T-helper 17 cell (primary cell): ENCODE measurements around the gene TAF11L5. TPM values are rescaled to one million over a fixed set of nuclear protein-coding genes. Genes with fewer than 3 reads are reported as not detected.
"Not testable (repeated sequence)": the region's sequence is repeated elsewhere in the genome, so short reads cannot be mapped to it uniquely, and the experiment has no call there.

Experiments used
- ATAC-seq: fragments of 150-1000 bp; cut with Tn5 transposase; 2 replicates; pipeline ENCODE4 v1.10.0; 2021; ENCODE audit warnings: mild to moderate bottlenecking, moderate library complexity
- DNase-seq, 3 donors: peaks; one replicate each; pipeline versions ENCODE4 v3.0.0 to v3.0.0-alpha.2; 2020 to 2021
- H3K9me3 ChIP-seq: one replicate; pipeline ENCODE4 v1.7.0; 2013; ENCODE audit warnings: low read length, mild to moderate bottlenecking; ENCODE audit not compliant: control insufficient read depth, poor library complexity, severe bottlenecking
- H3K27ac Mint-ChIP-seq: one replicate; pipeline ENCODE4 v1.8.0; 2022; ENCODE audit warnings: mild to moderate bottlenecking, moderate library complexity, mixed read lengths
- H3K27me3 Mint-ChIP-seq: one replicate; pipeline ENCODE4 v1.8.0; 2022; ENCODE audit warnings: mixed read lengths
- H3K36me3 Mint-ChIP-seq: one replicate; pipeline ENCODE4 v1.8.0; 2022; ENCODE audit warnings: low read depth, mixed read lengths
- H3K4me1 Mint-ChIP-seq: one replicate; pipeline ENCODE4 v1.8.0; 2022; ENCODE audit warnings: mild to moderate bottlenecking, mixed read lengths
- H3K4me3 Mint-ChIP-seq: one replicate; pipeline ENCODE4 v1.8.0; 2022; ENCODE audit warnings: mild to moderate bottlenecking, moderate library complexity, mixed read lengths
- total RNA-seq, 4 donors: library from RNA in 2 of 4; stranded (reverse) in 2 of 4; gene quantifications; one replicate each; pipeline ENCODE4 v1.2.3 and lab custom pipeline; 2022 to 2026

The TAF11L5 gene
- total RNA-seq (not detected), total RNA-seq (lab: John Stamatoyannopoulos, UW) (0 reads per million in 2 donors)

GRCh38 chr5:17524935-17525334 is at the start of gene TAF11L5:
TAF11L5 (plus strand) TSS chr5:17525235.
- not testable (repeated sequence) for H3K9me3 ChIP-seq, H3K27me3 Mint-ChIP-seq, DNase-seq, ATAC-seq, H3K36me3 Mint-ChIP-seq, H3K27ac Mint-ChIP-seq, H3K4me1 Mint-ChIP-seq, H3K4me3 Mint-ChIP-seq

- no peak overlapping the region for H3K27ac Mint-ChIP-seq
- H3K4me3 Mint-ChIP-seq = no peak overlapping the region
- no peaks in the 10 kb centered on the region for H3K9me3 ChIP-seq
- H3K4me1 Mint-ChIP-seq = no peaks in the 10 kb centered on the region
- H3K36me3 Mint-ChIP-seq = peaks cover 2% of the 10 kb centered on the region
- DNase-seq (no peak), ATAC-seq (no peak)
- no peaks in the 10 kb centered on the region for H3K27me3 Mint-ChIP-seq
Observed at GRCh38 chr5:17477043-17477442, 48.0 kb upstream of the TAF11L5 start.

DNA sequence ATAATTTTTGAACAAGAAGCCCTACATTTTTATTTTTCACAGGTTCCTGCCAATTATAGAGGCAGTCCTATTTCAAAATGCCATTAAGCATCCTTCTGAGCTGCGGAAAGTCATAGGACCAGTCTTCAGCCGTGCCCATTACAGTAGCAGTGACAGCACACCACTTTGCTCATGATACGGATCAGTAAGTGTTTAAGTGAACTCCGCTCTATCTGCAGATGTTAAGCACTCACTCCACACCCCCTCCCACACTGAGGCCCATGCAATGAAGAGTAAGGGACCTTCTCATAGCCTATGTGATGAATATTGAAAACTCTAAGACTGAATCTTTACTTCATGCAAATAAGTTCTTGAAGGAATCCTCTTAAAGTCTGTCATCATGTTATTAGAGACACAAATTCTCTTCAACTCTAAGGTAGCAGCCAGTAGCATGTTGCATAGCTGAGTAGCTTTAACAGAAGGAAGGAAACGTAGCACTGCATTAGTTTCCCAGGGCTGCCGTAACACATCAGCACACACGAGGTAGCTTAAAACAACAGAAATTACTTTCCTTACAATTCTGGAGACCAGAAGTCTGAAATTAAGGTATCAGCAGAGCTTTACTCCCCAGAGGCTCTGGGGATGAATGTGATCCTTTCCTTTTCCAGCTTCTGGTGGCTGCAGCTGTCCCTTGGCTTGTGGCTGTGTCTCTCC is 47.3 kb upstream of the TAF11L5 start:
- ATAC-seq (no peak), DNase-seq (no peak)
- H3K9me3 ChIP-seq = no peaks in the 10 kb centered on the region
- Mint-ChIP-seq H3K27me3 (no peaks in the 10 kb centered on the region), H3K27ac (no peak overlapping the region), H3K4me3 (no peak overlapping the region), H3K4me1 (no peaks in the 10 kb centered on the region), H3K36me3 (peaks cover 2% of the 10 kb centered on the region)

GRCh38 chr5:17481378-17481777 is 43.7 kb upstream of the TAF11L5 start:
- Mint-ChIP-seq H3K36me3 (peaks cover 2% of the 10 kb centered on the region), H3K4me1 (no peaks in the 10 kb centered on the region), H3K27ac (no peak overlapping the region), H3K27me3 (no peaks in the 10 kb centered on the region), H3K4me3 (no peak overlapping the region)
- no peak for DNase-seq
- no peak for ATAC-seq
- no peaks in the 10 kb centered on the region for H3K9me3 ChIP-seq

- DNase-seq (no peak), ATAC-seq (no peak)
- Mint-ChIP-seq H3K27ac (no peak overlapping the region), H3K4me1 (no peaks in the 10 kb centered on the region), H3K27me3 (no peaks in the 10 kb centered on the region), H3K36me3 (peaks cover 2% of the 10 kb centered on the region), H3K4me3 (no peak overlapping the region)
- no peaks in the 10 kb centered on the region for H3K9me3 ChIP-seq
Observed at GRCh38 chr5:17482790-17483189, 42.2 kb upstream of the TAF11L5 start.

GRCh38 chr5:17486464-17487173 is 38.4 kb upstream of the TAF11L5 start:
- not testable (repeated sequence) for DNase-seq, H3K36me3 Mint-ChIP-seq, H3K27ac Mint-ChIP-seq, H3K27me3 Mint-ChIP-seq, H3K4me3 Mint-ChIP-seq, H3K4me1 Mint-ChIP-seq, ATAC-seq, H3K9me3 ChIP-seq

DNA sequence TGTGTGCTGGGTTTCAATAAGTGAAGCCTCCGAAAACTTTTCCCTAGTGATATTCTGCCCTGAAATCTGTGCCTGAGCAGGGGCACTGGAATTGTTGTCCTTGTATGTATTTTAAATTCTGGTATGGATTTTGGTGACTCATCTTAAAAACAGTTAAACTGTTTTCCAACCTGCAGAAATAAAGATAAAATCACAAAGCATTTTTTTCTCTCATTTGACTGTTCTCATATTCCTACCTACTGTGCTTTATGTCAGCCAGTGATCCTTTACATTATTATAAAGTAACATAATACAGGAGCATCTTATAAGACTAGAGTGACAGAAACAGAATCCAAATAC is 37.9 kb upstream of the TAF11L5 start:
- H3K4me1 Mint-ChIP-seq = no peaks in the 10 kb centered on the region
- H3K27me3 Mint-ChIP-seq = no peaks in the 10 kb centered on the region
- ATAC-seq (no peak), DNase-seq (no peak)
- H3K4me3 Mint-ChIP-seq = no peak overlapping the region
- H3K27ac Mint-ChIP-seq = no peak overlapping the region
- no peaks in the 10 kb centered on the region for H3K9me3 ChIP-seq
- no peaks in the 10 kb centered on the region for H3K36me3 Mint-ChIP-seq

DNA sequence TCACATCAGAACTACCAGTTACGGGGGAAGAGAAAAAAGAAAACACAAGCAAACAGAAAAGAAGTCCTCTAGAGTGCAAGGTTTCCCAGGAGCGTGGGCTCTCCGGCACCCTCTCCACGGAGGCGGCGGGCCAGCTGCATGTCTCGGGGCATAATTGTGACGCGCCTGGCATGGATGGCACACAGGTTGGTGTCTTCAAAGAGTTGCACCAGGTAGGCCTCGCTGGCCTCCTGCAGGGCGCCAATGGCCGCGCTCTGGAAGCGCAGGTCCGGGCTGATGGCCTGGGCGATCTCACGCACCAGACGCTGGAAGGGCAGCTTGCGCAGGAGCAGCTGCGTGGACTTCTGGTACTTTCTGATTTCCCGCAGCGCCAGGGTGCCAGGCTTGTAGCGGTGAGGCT is 33.8 kb upstream of the TAF11L5 start:
- H3K27me3 Mint-ChIP-seq, H3K36me3 Mint-ChIP-seq, DNase-seq, ATAC-seq, H3K4me1 Mint-ChIP-seq, H3K4me3 Mint-ChIP-seq, H3K9me3 ChIP-seq, H3K27ac Mint-ChIP-seq: not testable (repeated sequence)

GRCh38 chr5:17492770-17493169 is 32.3 kb upstream of the TAF11L5 start:
- Mint-ChIP-seq H3K36me3 (no peaks in the 10 kb centered on the region), H3K4me3 (no peak overlapping the region), H3K4me1 (no peaks in the 10 kb centered on the region), H3K27me3 (no peaks in the 10 kb centered on the region), H3K27ac (no peak overlapping the region)
- ATAC-seq (no peak), DNase-seq (no peak)
- H3K9me3 ChIP-seq = no peaks in the 10 kb centered on the region

- DNase-seq (no peak), ATAC-seq (no peak)
- Mint-ChIP-seq H3K36me3 (no peaks in the 10 kb centered on the region), H3K27ac (no peak overlapping the region), H3K27me3 (no peaks in the 10 kb centered on the region), H3K4me3 (no peak overlapping the region), H3K4me1 (no peaks in the 10 kb centered on the region)
- no peaks in the 10 kb centered on the region for H3K9me3 ChIP-seq
Observed at GRCh38 chr5:17497446-17497845, 27.6 kb upstream of the TAF11L5 start.

- H3K4me3 Mint-ChIP-seq, ATAC-seq, H3K27me3 Mint-ChIP-seq, H3K4me1 Mint-ChIP-seq, DNase-seq, H3K9me3 ChIP-seq, H3K36me3 Mint-ChIP-seq, H3K27ac Mint-ChIP-seq: not testable (repeated sequence)
Observed at GRCh38 chr5:17497931-17498330, 27.1 kb upstream of the TAF11L5 start, which contains the start of gene TAF11L2. TAF11L2 (plus strand) TSS chr5:17498231.

- H3K9me3 ChIP-seq = no peaks in the 10 kb centered on the region
- Mint-ChIP-seq H3K4me1 (no peaks in the 10 kb centered on the region), H3K27me3 (no peaks in the 10 kb centered on the region), H3K36me3 (no peaks in the 10 kb centered on the region), H3K4me3 (no peak overlapping the region), H3K27ac (no peak overlapping the region)
- DNase-seq (no peak), ATAC-seq (no peak)
Observed at GRCh38 chr5:17511775-17512325, 13.2 kb upstream of the TAF11L5 start.

- H3K9me3 ChIP-seq, H3K27ac Mint-ChIP-seq, H3K4me3 Mint-ChIP-seq, ATAC-seq, H3K4me1 Mint-ChIP-seq, H3K27me3 Mint-ChIP-seq, H3K36me3 Mint-ChIP-seq, DNase-seq: not testable (repeated sequence)
Observed at GRCh38 chr5:17517526-17517925, 7.5 kb upstream of the TAF11L5 start.

GRCh38 chr5:17518067-17518466 is 7.0 kb upstream of the TAF11L5 start, which contains the start of gene TAF11L3:
TAF11L3 (plus strand) TSS chr5:17518367.
- not testable (repeated sequence) for H3K4me3 Mint-ChIP-seq, H3K36me3 Mint-ChIP-seq, H3K4me1 Mint-ChIP-seq, ATAC-seq, H3K27ac Mint-ChIP-seq, H3K27me3 Mint-ChIP-seq, DNase-seq, H3K9me3 ChIP-seq
